CD4-positive, alpha-beta T cell treated with Interleukin-1 beta for 1 hour (primary cell): ENCODE results near the gene ARHGAP19.
"Not testable (repeated sequence)": the region's sequence is repeated elsewhere in the genome, so short reads cannot be mapped to it uniquely, and the experiment has no call there.

ENCODE experiments used
- DNase-seq, 2 donors: peaks; one replicate each; pipeline ENCODE4 v3.0.0-alpha.2; 2020 to 2022

The ARHGAP19 gene

GRCh38 chr10:97279121-97279815 lies 13.2 kb downstream of the ARHGAP19 start:
- DNase-seq = peak in 1 of 2 donors; percentile 6

DNA sequence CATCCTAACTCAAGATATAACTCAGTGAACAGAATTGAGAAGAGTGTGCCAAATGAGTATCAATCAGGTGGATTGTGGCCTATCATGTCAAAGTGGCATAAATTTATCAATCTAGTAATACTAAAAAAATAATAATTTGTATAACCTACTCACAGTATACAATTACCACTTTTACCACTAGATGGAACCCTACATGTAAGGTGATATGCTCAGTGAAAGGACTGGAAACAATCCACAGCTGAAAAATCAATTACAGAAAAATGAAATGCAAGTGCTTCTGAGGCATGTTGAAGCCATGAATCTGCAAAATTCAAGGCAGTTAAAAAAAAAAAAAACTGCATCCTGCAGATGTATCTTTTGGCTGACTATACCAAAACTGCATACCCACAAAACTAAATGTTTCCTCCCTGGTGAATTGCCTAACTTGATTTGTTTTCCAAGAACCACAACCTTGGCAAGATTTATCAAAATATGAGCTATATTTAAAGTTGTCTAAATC lies 13.9 kb downstream of the ARHGAP19 start:
- peak in 1 of 2 donors; percentile 60 for DNase-seq

GRCh38 chr10:97277551-97277950 lies 14.9 kb downstream of the ARHGAP19 start:
- no peak for DNase-seq

GRCh38 chr10:97274828-97275227 lies 17.6 kb downstream of the ARHGAP19 start:
- DNase-seq = no peak

DNA sequence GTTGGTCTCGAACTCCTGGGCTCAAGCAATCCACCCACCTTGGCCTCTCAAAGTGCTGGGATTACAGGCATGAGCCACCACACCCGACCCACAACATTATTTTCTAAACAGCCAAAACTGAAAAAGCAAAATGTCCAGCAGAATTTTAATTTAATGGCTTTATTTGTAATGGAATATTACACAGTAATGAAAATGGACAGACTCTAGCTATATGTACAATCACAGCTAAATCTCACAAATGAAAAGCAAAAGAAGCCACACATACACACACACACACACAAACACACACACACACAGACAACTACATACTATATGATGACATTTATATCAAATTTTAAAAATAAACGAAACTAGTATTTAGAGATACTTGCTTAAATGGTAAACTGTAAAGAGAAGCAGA lies 18.7 kb downstream of the ARHGAP19 start:
- no peak for DNase-seq

- no peak for DNase-seq
Measured at GRCh38 chr10:97270523-97271154, 21.8 kb downstream of the ARHGAP19 start.

GRCh38 chr10:97267671-97268070 lies 24.8 kb downstream of the ARHGAP19 start:
- no peak for DNase-seq

- DNase-seq = not testable (repeated sequence)
Measured at GRCh38 chr10:97265095-97265494, 27.3 kb downstream of the ARHGAP19 start.

GRCh38 chr10:97263971-97264370 lies 28.5 kb downstream of the ARHGAP19 start:
- DNase-seq = no peak

GRCh38 chr10:97261656-97262055 lies 30.8 kb downstream of the ARHGAP19 start:
- DNase-seq = no peak

- DNase-seq = no peak
Measured at GRCh38 chr10:97261183-97261582, 31.3 kb downstream of the ARHGAP19 start.

DNA sequence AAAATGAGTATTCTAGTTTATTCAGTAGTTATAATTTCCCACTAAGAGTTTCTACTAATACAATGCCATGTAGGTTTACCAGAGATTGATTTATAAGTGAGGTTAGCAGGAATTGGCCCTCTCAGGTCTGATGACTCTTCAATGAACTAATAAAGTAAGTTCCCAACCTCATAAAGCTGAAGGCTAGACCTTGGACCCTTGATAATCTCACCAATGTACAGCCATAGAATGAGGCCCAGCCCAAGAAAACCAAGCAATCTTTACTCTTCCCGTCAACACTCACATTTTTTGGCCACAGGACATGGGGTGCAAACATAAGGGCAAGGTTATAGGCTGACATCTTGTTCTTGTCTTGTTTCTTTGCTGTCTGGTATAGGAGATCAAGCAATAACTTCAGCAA lies 33.3 kb downstream of the ARHGAP19 start:
- DNase-seq = no peak

DNA sequence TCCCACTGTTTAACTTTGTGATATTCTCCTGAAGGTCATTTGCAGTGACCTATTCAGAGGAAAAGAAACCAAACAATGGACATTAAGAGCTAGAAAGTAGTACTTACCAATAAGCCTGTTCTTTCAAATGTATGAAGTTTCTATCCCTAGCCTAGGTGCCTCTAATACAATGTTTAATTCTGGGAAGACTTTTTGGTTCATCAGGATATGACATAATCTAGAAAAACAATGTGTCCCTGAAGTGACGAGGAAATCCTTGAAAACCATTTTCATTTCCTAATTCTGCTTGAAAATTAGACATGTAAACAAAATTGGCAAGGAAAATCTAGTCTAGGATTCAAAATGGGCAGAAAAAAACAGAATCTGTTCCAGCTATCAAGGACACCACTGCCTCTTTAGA lies 36.1 kb downstream of the ARHGAP19 start:
- DNase-seq = no peak

- DNase-seq = no peak
Measured at GRCh38 chr10:97255512-97256293, 36.7 kb downstream of the ARHGAP19 start.

DNA sequence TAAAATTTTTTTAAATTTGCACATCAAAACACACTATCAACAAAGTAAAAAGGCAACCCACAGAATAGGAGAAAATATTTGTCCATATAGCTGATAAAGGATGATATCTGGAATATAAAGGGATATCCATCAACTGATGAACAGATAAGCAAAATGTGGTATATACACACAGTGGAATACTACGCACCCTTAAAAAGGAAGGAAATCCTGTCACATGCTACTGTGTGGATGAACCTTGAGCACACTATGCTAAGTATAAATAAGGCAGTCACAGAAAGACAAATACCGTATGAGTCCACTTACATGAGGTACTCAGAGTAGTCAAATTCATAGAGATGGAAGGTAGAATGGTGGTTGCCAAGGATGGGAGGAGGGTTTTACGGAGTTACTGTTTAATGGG lies 37.7 kb downstream of the ARHGAP19 start:
- no peak for DNase-seq

GRCh38 chr10:97250952-97251351 lies 41.5 kb downstream of the ARHGAP19 start:
- no peak for DNase-seq

DNA sequence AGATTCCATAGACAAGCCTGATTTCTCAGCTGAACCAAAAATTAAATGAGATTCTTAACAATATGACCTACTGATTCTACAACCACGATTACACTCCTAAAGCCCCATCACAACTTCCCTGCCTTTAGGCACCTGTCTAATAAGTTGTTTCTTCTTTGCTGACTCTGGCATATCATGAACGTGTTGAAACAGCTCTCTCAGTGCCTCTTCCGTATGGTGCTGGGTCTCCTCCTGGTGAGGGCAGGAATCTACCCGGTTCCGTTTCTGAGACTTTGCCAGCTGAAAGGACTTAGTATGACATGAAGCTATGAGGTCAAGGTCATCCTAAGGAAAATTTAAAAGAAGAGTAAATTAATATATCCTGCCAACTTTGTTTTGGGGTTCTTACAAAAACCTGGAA lies 48.6 kb downstream of the ARHGAP19 start:
- no peak for DNase-seq

- DNase-seq = no peak
Measured at GRCh38 chr10:97238855-97239254, 53.6 kb downstream of the ARHGAP19 start.

DNA sequence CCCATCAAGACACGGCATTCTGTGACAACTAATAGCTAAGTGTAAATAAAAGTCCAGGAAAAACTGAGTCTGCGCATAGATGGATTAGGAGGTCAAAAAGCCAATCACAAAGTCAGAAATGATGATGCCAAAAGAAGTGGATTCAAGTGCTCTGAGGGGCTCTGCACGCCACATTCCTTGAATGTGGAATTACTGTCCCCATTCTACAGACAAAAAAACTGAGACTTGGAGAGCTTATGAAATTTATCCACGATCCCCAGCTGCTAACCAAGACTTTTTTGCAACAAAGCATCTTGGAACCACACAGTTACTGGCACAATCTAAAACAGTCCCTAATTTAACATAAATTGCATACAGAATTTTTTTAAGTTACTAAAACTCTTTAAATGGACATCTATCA lies 57.1 kb downstream of the ARHGAP19 start:
- no peak for DNase-seq

GRCh38 chr10:97234400-97234799 lies 58.0 kb downstream of the ARHGAP19 start:
- peak in 1 of 2 donors; percentile 21 for DNase-seq

DNA sequence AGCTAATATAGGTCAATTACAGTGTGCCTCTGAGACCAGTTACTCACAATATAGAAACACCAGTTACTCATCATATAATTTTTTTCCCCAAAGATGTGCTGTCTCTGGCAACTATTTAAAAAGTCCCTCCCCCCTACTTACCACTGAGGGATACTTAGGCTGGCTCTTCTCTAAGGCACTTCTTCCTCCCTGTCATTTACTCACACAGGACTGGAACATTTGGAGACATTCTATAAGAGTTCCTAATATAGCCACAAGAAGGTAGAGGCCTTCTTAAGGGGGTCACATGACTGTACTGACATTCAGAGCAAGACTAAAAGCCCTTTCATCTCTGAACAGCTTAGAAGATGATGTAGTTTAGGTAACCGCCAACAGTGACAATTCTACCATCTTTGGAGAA lies 62.3 kb downstream of the ARHGAP19 start:
- DNase-seq = no peak

- no peak for DNase-seq
Measured at GRCh38 chr10:97229322-97230015, 63.0 kb downstream of the ARHGAP19 start.

- no peak for DNase-seq
Measured at GRCh38 chr10:97228775-97229157, 63.7 kb downstream of the ARHGAP19 start.
